MM.1S (cell line): ENCODE results near the gene SCO2.

ENCODE experiments used
- EZH2 ChIP-seq: fragments of 300-600 bp; sonication (generic); optimal IDR thresholded peaks from 2 replicates; pipeline ENCODE3; 2017; ENCODE audit warnings: low read depth, mild to moderate bottlenecking, antibody characterized with exemption, low read length, mixed read lengths
- TF ChIP-seq, protein P1 (sequence below): fragments of 300-600 bp; sonication (generic); IDR thresholded peaks from 2 replicates; pipeline ENCODE4 v1.5.1; 2016; ENCODE audit warnings: antibody characterized with exemption, low read length, mixed read lengths

DNA sequence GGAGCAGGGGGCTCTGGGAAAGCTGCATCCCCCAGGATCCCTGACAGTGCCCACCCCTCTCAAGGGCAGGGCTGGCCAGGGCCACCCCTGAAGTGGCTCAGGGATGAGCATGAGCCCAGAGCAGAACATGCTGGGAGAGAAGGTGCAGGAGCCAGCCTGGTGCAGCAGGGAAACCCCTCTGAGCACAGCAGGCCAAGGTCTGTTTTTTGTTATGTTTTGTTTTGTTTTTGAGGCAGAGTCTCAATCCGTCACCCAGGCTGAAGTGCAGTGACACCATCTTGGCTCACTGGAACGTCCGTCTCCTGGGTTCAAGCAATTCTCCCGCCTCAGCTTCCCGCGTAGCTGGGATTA, 49.8 kb downstream of the SCO2 start:
- TF ChIP-seq, protein P1, sequence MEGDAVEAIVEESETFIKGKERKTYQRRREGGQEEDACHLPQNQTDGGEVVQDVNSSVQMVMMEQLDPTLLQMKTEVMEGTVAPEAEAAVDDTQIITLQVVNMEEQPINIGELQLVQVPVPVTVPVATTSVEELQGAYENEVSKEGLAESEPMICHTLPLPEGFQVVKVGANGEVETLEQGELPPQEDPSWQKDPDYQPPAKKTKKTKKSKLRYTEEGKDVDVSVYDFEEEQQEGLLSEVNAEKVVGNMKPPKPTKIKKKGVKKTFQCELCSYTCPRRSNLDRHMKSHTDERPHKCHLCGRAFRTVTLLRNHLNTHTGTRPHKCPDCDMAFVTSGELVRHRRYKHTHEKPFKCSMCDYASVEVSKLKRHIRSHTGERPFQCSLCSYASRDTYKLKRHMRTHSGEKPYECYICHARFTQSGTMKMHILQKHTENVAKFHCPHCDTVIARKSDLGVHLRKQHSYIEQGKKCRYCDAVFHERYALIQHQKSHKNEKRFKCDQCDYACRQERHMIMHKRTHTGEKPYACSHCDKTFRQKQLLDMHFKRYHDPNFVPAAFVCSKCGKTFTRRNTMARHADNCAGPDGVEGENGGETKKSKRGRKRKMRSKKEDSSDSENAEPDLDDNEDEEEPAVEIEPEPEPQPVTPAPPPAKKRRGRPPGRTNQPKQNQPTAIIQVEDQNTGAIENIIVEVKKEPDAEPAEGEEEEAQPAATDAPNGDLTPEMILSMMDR, result no peak
- TF ChIP-seq EZH2, result no peak
